ENCODE results near the gene VAMP4.
"Not testable (repeated sequence)": the region's sequence is repeated elsewhere in the genome, so short reads cannot be mapped to it uniquely, and the experiment has no call there.

The VAMP4 gene

GRCh38 chr1:171748651-171749050 is 6.8 kb upstream of the VAMP4 start:
- no peak for DNase-seq

- DNase-seq = no peak
These were observed 3.1 kb upstream of the VAMP4 start for GRCh38 chr1:171744986-171745385.

- no peak for DNase-seq
These were observed 1.4 kb upstream of the VAMP4 start for GRCh38 chr1:171743081-171743870.

- DNase-seq = no peak
These were observed 685 bp upstream of the VAMP4 start for GRCh38 chr1:171742577-171742922.

- no peak for DNase-seq
These were observed 636 bp downstream of the VAMP4 start for GRCh38 chr1:171740987-171741871.

- DNase-seq = no peak
These were observed 1.5 kb downstream of the VAMP4 start for GRCh38 chr1:171740356-171740863.

- no peak for DNase-seq
These were observed 2.2 kb downstream of the VAMP4 start for GRCh38 chr1:171739656-171740055.

- DNase-seq = no peak
These were observed 3.0 kb downstream of the VAMP4 start for GRCh38 chr1:171738911-171739310.

- DNase-seq = no peak
These were observed 5.7 kb downstream of the VAMP4 start for GRCh38 chr1:171736196-171736595.

- DNase-seq = no peak
These were observed 11.8 kb downstream of the VAMP4 start for GRCh38 chr1:171730052-171730451.

- no peak for DNase-seq
These were observed 14.1 kb downstream of the VAMP4 start for GRCh38 chr1:171727778-171728177.

GRCh38 chr1:171723180-171723579 is 18.7 kb downstream of the VAMP4 start:
- DNase-seq = not testable (repeated sequence)

- DNase-seq = no peak
These were observed 23.0 kb downstream of the VAMP4 start for GRCh38 chr1:171718848-171719247.

- no peak for DNase-seq
These were observed 23.6 kb downstream of the VAMP4 start for GRCh38 chr1:171718216-171718615.

GRCh38 chr1:171717062-171717718 is 24.7 kb downstream of the VAMP4 start:
- no peak for DNase-seq

- DNase-seq = no peak
These were observed 25.2 kb downstream of the VAMP4 start for GRCh38 chr1:171716616-171717015.

- no peak for DNase-seq
These were observed 26.0 kb downstream of the VAMP4 start for GRCh38 chr1:171715813-171716251.

- DNase-seq = no peak
These were observed 29.5 kb downstream of the VAMP4 start for GRCh38 chr1:171712341-171712740.

- no peak for DNase-seq
These were observed 30.2 kb downstream of the VAMP4 start for GRCh38 chr1:171711643-171712042.

GRCh38 chr1:171707583-171707982 is 34.3 kb downstream of the VAMP4 start:
- no peak for DNase-seq

- DNase-seq = no peak
These were observed 39.3 kb downstream of the VAMP4 start for GRCh38 chr1:171702598-171702997.

GRCh38 chr1:171699531-171699930 is 42.3 kb downstream of the VAMP4 start:
- no peak for DNase-seq

- DNase-seq = not testable (repeated sequence)
These were observed 46.1 kb downstream of the VAMP4 start for GRCh38 chr1:171695772-171696171.

Measured in SIG-M5 (cell line).